ENCODE measurements around the gene ADM2. TPM values are rescaled to one million over a fixed set of nuclear protein-coding genes. Genes with fewer than 3 reads are reported as not detected.

ADM2 gene
- polyA plus RNA-seq, 3 donors from 2014 or later, result 0.38 TPM; not detected in 2

DNA sequence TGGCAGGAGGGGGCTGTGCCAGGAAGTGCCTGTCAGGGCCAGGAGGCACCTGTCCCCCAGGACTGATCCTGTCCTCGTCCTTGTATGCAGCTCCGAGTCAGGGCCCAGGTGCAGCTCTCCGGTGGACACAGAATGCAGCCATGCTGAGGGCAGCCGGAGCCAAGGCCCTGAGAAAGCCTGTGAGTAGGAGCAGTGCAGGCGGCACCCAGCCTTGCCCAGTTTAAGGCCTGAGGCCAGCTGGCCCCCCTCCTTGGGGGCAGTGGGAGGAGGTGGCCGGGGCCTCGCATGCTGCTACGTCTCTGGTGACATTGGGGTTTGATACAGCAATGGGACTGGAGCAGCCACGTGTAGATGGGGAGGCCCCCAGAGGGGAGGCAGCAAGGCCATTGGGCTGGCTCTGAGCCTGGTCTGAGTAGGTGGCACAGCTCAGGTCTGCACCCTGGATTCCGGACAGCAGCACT lies 41.4 kb upstream of the ADM2 start:
- Mint-ChIP-seq H3K4me3 (no peak overlapping the region), H3K27me3 (ENCODE audit: low read depth in 3 of 3) (peaks cover 3 to 37% (median 8%) of the 10 kb centered on the region in 3 donors), H3K9me3 (no peaks in the 10 kb centered on the region), H3K36me3 (peaks cover 0 to 4% (median 3%) of the 10 kb centered on the region in 3 donors), H3K27ac (peak overlapping the region in 3 of 6 donors; percentile 7 to 65 (median 28)), H3K4me1 (peaks cover 13 to 14% of the 10 kb centered on the region in 2 donors)
- DNase-seq, result no peak

DNA sequence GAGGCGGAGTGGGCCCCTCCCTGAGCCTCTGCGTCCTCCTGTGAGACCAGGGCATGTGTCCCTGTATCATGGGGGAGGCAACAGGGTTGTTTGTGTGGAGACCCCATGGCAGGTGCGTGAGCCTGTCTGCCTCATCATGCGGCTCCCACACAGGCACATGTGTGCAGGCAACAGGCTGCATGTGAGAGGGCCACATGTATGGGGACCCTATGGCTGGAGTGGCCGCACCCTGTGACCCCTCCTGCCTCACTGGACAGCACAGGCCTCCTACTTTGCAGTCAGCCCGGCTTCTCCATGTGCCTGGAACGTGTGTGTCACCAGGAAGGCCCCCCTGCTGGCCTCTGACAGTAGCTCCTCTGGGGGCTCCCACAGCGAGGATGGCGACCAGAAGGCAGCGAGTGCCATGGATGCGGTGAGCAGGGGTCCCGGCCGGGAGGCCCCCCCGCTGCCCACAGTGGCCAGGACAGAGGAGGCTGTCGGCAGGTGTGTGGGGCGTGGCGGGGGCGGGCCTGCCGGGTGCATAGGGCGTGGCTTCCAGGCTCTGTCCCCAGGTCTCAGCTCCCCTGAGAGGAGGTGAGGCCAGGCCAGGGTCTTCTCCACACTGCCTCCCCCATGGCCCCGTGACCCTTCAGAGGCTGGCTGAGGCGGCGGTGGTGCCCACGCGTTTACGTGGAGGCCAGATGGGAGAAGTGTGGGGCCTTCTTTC lies 40.6 kb upstream of the ADM2 start:
- Mint-ChIP-seq H3K4me1 (peaks cover 21 to 22% of the 10 kb centered on the region in 2 donors), H3K4me3 (no peak overlapping the region), H3K9me3 (no peaks in the 10 kb centered on the region), H3K27me3 (ENCODE audit: low read depth in 3 of 3) (peaks cover 5 to 40% (median 8%) of the 10 kb centered on the region in 3 donors), H3K27ac (peak overlapping the region in 1 of 6 donors; percentile 57), H3K36me3 (no peaks in the 10 kb centered on the region)
- no peak for DNase-seq

DNA sequence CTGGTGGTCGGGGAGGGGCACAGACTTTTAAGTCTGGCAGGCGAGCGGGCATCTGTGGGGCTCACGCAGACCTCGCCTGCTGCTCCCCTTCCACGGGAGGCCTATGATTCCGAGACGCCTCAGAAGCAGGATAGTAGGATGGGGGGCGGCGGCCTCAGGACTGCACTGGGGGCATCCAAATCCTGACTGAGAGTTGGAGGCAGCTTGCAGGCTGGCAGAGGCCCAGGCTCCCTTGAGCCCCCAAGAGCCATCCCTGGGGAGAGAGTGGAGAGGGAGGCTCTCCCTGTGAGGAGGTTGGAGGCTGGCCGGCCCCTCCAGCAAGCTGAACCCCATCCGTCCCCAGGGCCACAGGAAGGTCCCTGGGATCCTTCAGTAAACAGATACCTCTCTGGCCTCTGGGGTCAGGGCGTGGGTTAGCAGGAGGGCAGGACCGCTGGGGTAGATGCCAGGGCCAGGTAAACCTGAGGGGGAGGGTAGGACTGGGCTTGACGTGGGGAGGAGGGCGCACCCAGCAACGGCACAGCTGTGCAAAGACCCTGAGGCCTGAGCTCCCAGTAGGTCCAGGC lies 39.8 kb upstream of the ADM2 start:
- H3K9me3 Mint-ChIP-seq, result no peaks in the 10 kb centered on the region
- H3K4me3 Mint-ChIP-seq, result no peak overlapping the region
- H3K4me1 Mint-ChIP-seq, result peaks cover 24 to 26% of the 10 kb centered on the region in 2 donors
- H3K27me3 Mint-ChIP-seq (ENCODE audit: low read depth in 3 of 3), result peaks cover 5 to 43% (median 5%) of the 10 kb centered on the region in 3 donors
- H3K27ac Mint-ChIP-seq, result peak overlapping the region in 4 of 6 donors; percentile 24 to 91 (median 53)
- DNase-seq, result no peak
- H3K36me3 Mint-ChIP-seq, result no peaks in the 10 kb centered on the region

DNA sequence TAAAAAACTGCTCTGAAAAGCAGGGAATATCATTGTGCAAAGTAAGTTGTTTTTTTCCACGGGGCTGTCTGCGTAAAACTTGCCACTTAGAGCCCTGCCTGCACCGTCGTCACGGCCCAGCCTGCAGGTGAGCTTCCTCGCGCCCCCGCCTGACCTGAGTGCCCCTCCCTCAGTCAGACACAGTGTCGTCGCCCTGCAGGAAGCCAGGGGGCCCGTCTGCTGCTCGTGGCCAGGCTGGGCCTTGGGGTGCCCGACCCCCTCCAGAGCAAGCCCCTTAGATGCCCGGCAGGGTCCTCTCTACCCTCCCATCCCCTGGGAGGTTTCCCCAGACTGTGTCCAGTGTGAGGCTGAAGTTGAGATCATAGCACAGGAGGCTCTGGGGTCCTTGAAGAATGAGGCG lies 38.1 kb upstream of the ADM2 start:
- Mint-ChIP-seq H3K27ac (peak overlapping the region; percentile 83 to 93 (median 90)), H3K36me3 (peaks cover 0 to 4% (median 3%) of the 10 kb centered on the region in 3 donors), H3K9me3 (no peaks in the 10 kb centered on the region), H3K27me3 (ENCODE audit: low read depth in 3 of 3) (peaks cover 6 to 36% (median 10%) of the 10 kb centered on the region in 3 donors), H3K4me1 (peaks cover 31 to 34% of the 10 kb centered on the region in 2 donors), H3K4me3 (peak overlapping the region; percentile 3 to 48 (median 29))
- DNase-seq, result no peak

DNA sequence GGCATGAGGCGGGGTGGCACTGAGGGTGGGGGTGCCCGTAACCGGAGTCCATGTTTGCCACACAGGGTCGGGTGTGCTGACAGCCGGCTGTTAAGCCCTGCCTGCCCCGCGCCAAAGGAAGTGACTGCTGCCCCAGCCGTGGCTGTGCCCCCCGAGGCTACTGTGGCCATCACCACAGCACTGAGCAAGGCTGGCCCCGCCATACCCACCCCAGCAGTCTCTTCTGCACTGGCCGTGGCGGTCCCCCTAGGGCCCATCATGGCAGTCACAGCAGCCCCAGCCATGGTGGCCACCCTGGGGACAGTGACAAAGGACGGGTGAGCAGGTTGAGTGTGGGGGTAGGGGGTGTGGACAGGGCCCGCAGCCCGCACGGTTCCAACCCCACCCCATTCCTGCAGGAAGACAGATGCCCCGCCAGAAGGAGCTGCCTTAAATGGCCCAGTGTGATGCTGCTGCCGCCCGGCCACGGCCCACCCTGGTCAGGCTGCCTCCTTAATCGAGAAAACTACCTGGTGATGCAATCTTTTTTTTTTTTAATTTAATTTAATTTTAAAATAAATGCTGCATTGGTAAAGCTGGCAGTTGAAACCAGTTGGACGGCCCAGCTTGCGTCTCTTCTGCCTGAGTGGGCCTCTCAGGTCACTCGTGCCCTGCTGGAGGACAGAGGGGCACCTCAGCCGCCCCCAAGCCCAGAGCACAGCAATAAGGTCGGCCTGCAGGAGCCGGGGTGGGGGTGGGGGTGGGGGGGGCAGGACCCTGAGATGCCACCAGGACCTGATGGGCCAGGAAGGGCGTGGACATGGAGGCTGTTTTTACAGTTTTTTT lies 37.3 kb upstream of the ADM2 start:
- Mint-ChIP-seq H3K27me3 (ENCODE audit: low read depth in 3 of 3) (peaks cover 6 to 39% (median 18%) of the 10 kb centered on the region in 3 donors), H3K4me1 (peaks cover 40 to 42% of the 10 kb centered on the region in 2 donors), H3K9me3 (no peaks in the 10 kb centered on the region), H3K27ac (peak overlapping the region; percentile 88 to 94 (median 92)), H3K4me3 (peak overlapping the region in 1 of 5 donors; percentile 13), H3K36me3 (peaks cover 3 to 9% (median 7%) of the 10 kb centered on the region in 3 donors)
- no peak for DNase-seq

DNA sequence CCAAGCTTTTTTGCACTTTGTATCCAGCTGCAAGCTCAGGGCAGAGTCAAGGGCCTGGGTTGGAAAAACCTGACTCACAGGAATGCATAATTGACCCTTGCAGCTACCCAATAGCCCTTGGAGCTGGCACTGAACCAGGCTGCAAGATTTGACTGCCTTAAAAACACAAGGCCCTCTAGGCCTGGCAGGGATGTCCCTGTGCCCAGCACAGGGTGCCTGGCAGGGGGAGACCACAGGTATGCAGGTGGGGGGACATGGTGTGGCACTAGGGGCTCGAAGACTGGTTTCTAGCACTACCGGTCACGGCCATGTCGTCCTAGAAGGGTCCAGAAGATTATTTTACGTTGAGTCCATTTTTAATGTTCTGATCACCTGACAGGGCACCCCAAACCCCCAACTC lies 36.7 kb upstream of the ADM2 start:
- DNase-seq, result no peak
- peaks cover 6 to 42% (median 22%) of the 10 kb centered on the region in 3 donors for H3K27me3 Mint-ChIP-seq (ENCODE audit: low read depth in 3 of 3)
- peaks cover 46 to 49% of the 10 kb centered on the region in 2 donors for H3K4me1 Mint-ChIP-seq
- H3K27ac Mint-ChIP-seq, result peak overlapping the region; percentile 88 to 94 (median 92)
- peaks cover 7 to 16% (median 10%) of the 10 kb centered on the region in 3 donors for H3K36me3 Mint-ChIP-seq
- H3K4me3 Mint-ChIP-seq, result peak overlapping the region in 4 of 5 donors; percentile 63 to 80 (median 66)
- H3K9me3 Mint-ChIP-seq, result no peaks in the 10 kb centered on the region

DNA sequence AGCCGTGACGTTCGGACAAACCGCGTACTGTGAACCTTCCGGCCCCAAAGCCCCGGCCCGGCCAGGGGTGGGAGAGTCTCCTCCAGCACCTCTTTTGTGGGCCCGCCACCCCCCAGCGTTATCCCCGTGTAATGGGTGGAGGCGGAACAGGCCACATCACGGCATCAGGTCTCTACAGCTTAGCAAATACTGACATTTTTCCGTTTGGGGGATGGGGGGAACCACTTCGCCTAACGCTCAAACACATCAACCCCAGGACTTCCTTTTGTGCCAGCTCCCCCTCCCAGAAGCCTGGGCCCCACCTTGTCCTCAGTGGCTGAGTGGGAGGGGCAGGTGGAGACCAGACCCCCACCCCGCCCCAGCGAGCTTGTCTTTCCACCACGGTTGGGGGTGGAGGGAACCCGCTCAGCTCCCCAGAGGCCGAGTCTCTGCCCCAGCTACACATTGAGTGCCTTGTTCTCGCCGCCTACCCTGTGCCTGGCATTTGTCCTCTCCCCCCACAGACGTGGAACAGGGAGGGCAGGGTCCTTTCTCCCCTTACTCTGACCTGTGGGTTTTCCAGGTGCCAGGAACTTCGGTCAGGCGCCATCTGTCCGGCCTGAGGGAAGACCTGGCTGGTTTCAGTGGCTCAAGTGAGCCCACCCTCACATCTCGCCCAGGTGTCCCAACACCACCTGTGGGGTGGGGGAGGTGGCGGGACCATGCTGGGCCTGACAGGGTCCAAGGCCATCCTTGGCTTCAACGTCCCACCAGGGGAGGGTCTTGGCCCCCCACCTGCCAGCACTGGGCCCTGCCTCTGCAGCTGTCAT lies 36.1 kb upstream of the ADM2 start:
- DNase-seq, result peak; percentile 78 to 85 (median 82)
- Mint-ChIP-seq H3K27ac (peak overlapping the region; percentile 88 to 94 (median 92)), H3K27me3 (ENCODE audit: low read depth in 3 of 3) (peaks cover 9 to 43% (median 20%) of the 10 kb centered on the region in 3 donors), H3K4me1 (peaks cover 48 to 52% of the 10 kb centered on the region in 2 donors), H3K36me3 (peaks cover 9 to 18% (median 13%) of the 10 kb centered on the region in 3 donors), H3K4me3 (peak overlapping the region; percentile 51 to 80 (median 64)), H3K9me3 (no peaks in the 10 kb centered on the region)

DNA sequence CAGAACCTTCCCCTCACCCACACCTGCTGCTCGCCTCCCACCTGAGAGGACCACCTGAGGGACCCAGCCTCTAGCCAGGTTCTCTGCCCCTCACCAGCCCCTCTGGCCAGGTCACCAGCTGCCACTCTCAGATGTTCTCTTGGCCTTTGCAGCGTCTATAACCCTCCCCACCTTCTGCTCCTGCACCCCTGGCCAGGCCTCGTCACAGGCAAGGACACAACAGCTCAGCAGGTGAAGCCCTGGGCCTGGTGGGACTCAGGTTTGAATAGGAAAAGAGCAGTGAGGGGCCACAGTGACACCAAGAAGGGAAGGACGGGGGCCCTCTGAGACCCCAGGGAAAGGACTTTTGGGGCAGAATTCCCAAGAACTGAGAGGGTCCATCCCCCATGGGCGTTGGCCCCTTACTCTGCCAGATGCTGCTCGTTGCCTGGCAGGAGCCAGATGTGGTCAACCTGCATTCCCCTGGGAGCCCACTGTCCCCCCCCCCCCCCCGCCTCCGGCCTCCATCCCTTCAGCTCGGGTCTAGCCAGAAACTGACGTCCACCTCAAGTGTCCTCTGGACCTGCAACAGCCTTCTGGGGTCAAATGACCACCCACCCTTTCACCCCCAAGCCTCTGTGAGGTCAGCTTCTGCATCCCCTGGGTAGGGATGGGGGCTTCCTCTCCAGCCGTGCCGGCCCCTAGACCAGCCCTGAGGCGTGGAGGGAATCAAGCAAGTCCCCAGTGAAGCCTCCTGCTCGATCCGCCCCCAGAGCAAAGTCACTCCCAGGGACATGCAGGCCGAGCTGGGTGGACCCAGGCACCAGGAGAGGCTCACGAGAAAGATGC lies 35.2 kb upstream of the ADM2 start:
- no peak for DNase-seq
- peaks cover 9 to 24% (median 13%) of the 10 kb centered on the region in 3 donors for H3K36me3 Mint-ChIP-seq
- peak overlapping the region; percentile 88 to 94 (median 92) for H3K27ac Mint-ChIP-seq
- H3K4me3 Mint-ChIP-seq, result peak overlapping the region; percentile 33 to 67 (median 63)
- peaks cover 9 to 43% (median 20%) of the 10 kb centered on the region in 3 donors for H3K27me3 Mint-ChIP-seq (ENCODE audit: low read depth in 3 of 3)
- H3K9me3 Mint-ChIP-seq, result no peaks in the 10 kb centered on the region
- H3K4me1 Mint-ChIP-seq, result peaks cover 49 to 52% of the 10 kb centered on the region in 2 donors

DNA sequence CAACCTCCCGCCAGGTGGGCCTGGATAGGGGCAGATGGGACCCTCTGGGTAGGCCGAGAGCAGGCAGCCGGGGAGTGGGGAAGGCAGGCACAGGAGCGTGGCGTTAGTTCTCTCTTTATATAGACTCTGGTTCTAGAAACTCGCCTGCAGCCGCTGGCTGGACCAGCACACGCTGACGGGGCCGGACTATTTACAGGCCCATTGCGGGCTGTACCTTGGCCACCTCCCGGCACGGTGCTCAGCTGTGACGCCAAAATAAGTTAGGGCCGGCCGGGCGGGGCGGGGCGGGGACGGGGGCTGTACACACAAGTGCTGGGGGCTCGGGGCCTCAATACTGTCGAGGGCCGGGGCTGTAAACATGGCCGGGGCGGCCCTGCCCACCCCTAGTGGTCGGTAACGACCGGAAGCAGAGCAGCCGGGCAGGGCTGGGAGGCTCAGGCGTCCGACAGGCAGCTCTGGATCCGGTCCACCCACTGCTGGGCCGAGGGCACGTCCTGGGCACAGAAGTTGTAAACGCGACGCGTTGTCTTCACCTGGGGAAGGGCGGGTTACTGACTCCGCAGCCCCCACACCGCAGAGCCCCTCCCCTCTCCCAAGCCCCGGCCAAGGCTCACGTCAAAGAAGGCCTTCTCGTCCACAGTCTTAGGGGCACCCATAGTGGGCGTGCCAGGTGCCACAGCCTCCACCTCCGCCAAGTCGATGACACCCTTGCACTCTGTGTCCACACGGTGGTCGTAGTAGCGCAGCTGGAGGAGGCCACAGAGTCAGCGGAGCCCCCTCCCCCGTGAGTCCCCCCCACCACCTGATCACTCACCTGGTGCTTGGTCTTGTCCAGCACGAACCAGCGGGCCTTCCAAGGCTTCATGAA lies 34.4 kb upstream of the ADM2 start:
- H3K9me3 Mint-ChIP-seq, result no peaks in the 10 kb centered on the region
- H3K27ac Mint-ChIP-seq, result peak overlapping the region; percentile 35 to 92 (median 91)
- DNase-seq, result no peak
- peaks cover 9 to 40% (median 20%) of the 10 kb centered on the region in 3 donors for H3K27me3 Mint-ChIP-seq (ENCODE audit: low read depth in 3 of 3)
- H3K4me3 Mint-ChIP-seq, result peak overlapping the region in 3 of 5 donors; percentile 26 to 66 (median 33)
- H3K4me1 Mint-ChIP-seq, result peaks cover 54 to 60% of the 10 kb centered on the region in 2 donors
- H3K36me3 Mint-ChIP-seq, result peaks cover 9 to 30% (median 18%) of the 10 kb centered on the region in 3 donors

DNA sequence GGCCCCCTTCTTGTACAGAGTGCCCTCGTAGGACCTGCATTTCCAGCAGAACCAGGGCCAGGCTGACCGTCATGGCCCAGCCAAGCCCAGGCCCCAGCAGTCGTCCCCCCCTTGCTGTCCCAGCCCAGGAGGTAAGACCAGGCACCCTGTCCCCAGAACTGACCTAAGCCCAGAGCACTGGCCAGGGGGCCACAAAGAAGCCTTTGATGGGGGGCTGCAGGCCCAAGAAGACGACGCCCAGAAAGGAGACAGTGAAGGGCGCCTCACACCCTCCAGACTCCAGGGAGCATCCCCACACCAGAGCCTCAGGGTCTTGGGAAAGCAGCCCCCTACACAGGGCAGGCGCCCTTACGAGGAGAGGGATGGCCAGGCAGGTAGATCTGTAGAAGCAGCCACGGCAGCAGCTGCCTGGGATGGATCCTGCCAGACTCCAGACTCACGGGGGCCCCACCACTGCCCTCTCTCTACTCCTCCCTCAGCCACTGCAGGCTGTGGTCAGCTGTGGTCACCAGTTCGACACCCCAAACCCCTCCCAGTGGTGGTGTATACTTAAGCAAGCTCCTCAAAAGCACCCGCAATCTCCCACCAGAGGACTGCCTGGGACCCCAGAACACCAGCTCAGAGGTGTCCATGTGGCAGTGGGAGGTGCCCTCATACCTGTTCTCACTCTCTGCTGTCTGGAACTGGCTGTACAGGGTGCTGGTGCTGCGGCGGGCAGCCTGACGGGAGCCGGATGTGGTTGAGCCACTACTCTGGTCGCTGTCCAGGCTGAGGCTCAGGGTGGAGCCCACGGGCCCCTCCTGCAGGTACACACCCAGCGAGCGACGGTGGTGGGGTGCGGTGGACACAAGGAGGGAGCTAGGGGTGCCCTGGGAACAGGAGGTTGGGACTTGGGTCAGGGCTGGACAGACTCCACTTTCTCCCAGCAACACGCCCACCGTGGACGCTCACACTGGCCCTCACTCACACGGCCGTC lies 33.5 kb upstream of the ADM2 start:
- Mint-ChIP-seq H3K27me3 (ENCODE audit: low read depth in 3 of 3) (peaks cover 12 to 39% (median 20%) of the 10 kb centered on the region in 3 donors), H3K4me1 (peaks cover 54 to 63% of the 10 kb centered on the region in 2 donors), H3K4me3 (peak overlapping the region; percentile 33 to 78 (median 62)), H3K9me3 (no peaks in the 10 kb centered on the region), H3K36me3 (peaks cover 9 to 33% (median 21%) of the 10 kb centered on the region in 3 donors), H3K27ac (peak overlapping the region; percentile 84 to 92 (median 91))
- DNase-seq, result peak; percentile 47 to 53 (median 52)
